ENCODE data around the gene COL23A1. TPM values are rescaled to one million over a fixed set of nuclear protein-coding genes. Genes with fewer than 3 reads are reported as not detected.

COL23A1 gene
- polyA plus RNA-seq, 4 donors: 5.8 to 13.4 (median 7.7) TPM

- DNase-seq (ENCODE audit: low read depth in 4 of 4, low spot score in 3 of 4): no peak
Observed at GRCh38 chr5:178353461-178353860, 236.7 kb downstream of the COL23A1 start.

- no peak for DNase-seq (ENCODE audit: low read depth in 4 of 4, low spot score in 3 of 4)
Observed at GRCh38 chr5:178352035-178352349, 238.2 kb downstream of the COL23A1 start.

- no peak for DNase-seq (ENCODE audit: low read depth in 4 of 4, low spot score in 3 of 4)
Observed at GRCh38 chr5:178351221-178352034, 238.8 kb downstream of the COL23A1 start.

- DNase-seq (ENCODE audit: low read depth in 4 of 4, low spot score in 3 of 4): no peak
Observed at GRCh38 chr5:178350361-178351220, 239.6 kb downstream of the COL23A1 start.

- DNase-seq (ENCODE audit: low read depth in 4 of 4, low spot score in 3 of 4): no peak
Observed at GRCh38 chr5:178349625-178350353, 240.4 kb downstream of the COL23A1 start.

GRCh38 chr5:178349075-178349511, 241.1 kb downstream of the COL23A1 start:
- no peak for DNase-seq (ENCODE audit: low read depth in 4 of 4, low spot score in 3 of 4)

GRCh38 chr5:178348356-178349074, 241.7 kb downstream of the COL23A1 start:
- DNase-seq (ENCODE audit: low read depth in 4 of 4, low spot score in 3 of 4): no peak

GRCh38 chr5:178347956-178348355, 242.2 kb downstream of the COL23A1 start:
- no peak for DNase-seq (ENCODE audit: low read depth in 4 of 4, low spot score in 3 of 4)

- DNase-seq (ENCODE audit: low read depth in 4 of 4, low spot score in 3 of 4): no peak
Observed at GRCh38 chr5:178346607-178347334, 243.4 kb downstream of the COL23A1 start.

- peak in 1 of 4 donors; percentile 47 for DNase-seq (ENCODE audit: low read depth in 4 of 4, low spot score in 3 of 4)
Observed at GRCh38 chr5:178343306-178343705, 246.9 kb downstream of the COL23A1 start.

- no peak for DNase-seq (ENCODE audit: low read depth in 4 of 4, low spot score in 3 of 4)
Observed at GRCh38 chr5:178341851-178342140, 248.4 kb downstream of the COL23A1 start.

GRCh38 chr5:178341091-178341850, 248.9 kb downstream of the COL23A1 start:
- no peak for DNase-seq (ENCODE audit: low read depth in 4 of 4, low spot score in 3 of 4)

- no peak for DNase-seq (ENCODE audit: low read depth in 4 of 4, low spot score in 3 of 4)
Observed at GRCh38 chr5:178340637-178341036, 249.6 kb downstream of the COL23A1 start.

GRCh38 chr5:178340187-178340586, 250.0 kb downstream of the COL23A1 start:
- no peak for DNase-seq (ENCODE audit: low read depth in 4 of 4, low spot score in 3 of 4)

GRCh38 chr5:178339272-178339671, 250.9 kb downstream of the COL23A1 start:
- DNase-seq (ENCODE audit: low read depth in 4 of 4, low spot score in 3 of 4): no peak

- DNase-seq (ENCODE audit: low read depth in 4 of 4, low spot score in 3 of 4): no peak
Observed at GRCh38 chr5:178338750-178339144, 251.4 kb downstream of the COL23A1 start.

GRCh38 chr5:178338126-178338749, 252.0 kb downstream of the COL23A1 start:
- no peak for DNase-seq (ENCODE audit: low read depth in 4 of 4, low spot score in 3 of 4)

- DNase-seq (ENCODE audit: low read depth in 4 of 4, low spot score in 3 of 4): no peak
Observed at GRCh38 chr5:178337334-178337741, 252.9 kb downstream of the COL23A1 start.

- no peak for DNase-seq (ENCODE audit: low read depth in 4 of 4, low spot score in 3 of 4)
Observed at GRCh38 chr5:178336889-178337288, 253.3 kb downstream of the COL23A1 start.
